GM19397 (cell line): Measurements from ENCODE around the gene C11orf24.
A peak's percentile ranks its signal among the peaks of the same experiment; 100 is the strongest.

Source experiments
- ATAC-seq: cut with Tn5 transposase; IDR thresholded peaks from one replicate; pipeline ENCODE4 v1.9.1; 2021; ENCODE audit warnings: mild to moderate bottlenecking, moderate library complexity; ENCODE audit not compliant: unreplicated experiment

The C11orf24 gene

DNA sequence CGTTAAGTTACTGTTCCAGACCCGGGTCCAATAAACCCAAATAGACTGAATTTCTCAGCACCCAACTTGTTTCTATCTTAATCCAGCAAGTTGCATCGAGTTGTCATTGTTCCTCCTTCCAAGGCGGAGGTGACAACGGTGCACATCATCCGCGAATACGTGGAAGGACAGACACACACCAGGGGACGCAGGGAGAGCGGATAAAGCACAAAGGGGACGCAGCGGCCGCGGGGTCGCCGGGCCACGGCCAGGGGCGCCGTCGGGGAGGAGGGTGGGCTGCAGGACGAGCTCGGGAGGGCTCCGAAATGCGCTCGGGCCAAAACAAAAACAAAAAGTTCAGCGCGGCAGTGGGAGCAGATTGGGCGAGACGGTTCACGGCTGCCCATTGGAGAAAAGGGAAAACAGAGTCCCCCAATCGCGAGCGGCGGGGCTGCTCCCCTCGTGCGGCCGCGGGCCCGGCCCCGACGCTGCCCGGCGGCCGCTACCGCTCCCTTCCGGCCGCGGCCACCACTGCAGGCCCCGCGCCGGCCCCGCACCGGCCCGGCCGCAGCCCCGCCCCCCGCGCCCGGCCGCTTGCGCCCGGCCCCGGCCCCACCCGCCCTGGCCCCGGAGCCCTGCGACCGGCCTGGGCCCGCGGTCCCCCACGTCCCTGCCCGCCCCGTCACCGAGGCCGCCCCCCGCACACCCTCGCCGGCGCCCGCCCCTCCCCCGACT, 59.2 kb downstream of the C11orf24 start:
- ATAC-seq, result peak; percentile 48

DNA sequence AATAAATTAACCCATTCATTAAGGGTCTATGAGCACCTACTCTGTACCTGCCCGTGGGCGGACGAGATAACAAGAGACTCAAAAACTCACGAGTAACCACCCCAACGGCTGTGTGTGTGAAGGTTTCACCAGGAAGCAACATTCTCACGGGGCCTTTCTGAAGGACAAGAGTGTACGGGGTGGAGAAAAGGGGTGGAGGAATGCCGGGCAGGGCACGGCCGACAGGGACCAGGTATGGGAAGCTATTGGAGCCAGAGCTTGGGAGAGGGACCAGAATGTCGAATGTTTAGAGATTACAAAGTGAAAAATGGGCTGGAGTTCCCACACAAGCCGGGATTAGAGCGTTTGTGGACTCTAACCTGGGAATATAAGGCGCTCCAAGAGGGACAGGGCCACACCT, 60.2 kb downstream of the C11orf24 start:
- no peak for ATAC-seq
